Stimulated activated naive CD8-positive, alpha-beta T cell treated with anti-CD3 and anti-CD28 coated beads, Interleukin-15, Interleukin-2, amounts not matched to agents 100 ng/mL and 50 ng/mL, for 24 hours (primary cell): ENCODE data around the gene MT1G.

ENCODE experiments used
- H3K27ac Mint-ChIP-seq: one replicate; pipeline ENCODE4 v1.8.0; 2021; ENCODE audit warnings: mild to moderate bottlenecking, mixed read lengths
- H3K27me3 Mint-ChIP-seq: one replicate; pipeline ENCODE4 v1.8.0; 2021; ENCODE audit warnings: mixed read lengths
- H3K36me3 Mint-ChIP-seq: one replicate; pipeline ENCODE4 v1.8.0; 2021; ENCODE audit warnings: low read depth, mixed read lengths
- H3K4me1 Mint-ChIP-seq: one replicate; pipeline ENCODE4 v1.8.0; 2021; ENCODE audit warnings: low read depth, mixed read lengths
- H3K4me3 Mint-ChIP-seq: one replicate; pipeline ENCODE4 v1.8.0; 2021; ENCODE audit warnings: mild to moderate bottlenecking, mixed read lengths
- H3K9me3 Mint-ChIP-seq: one replicate; pipeline ENCODE4 v1.8.0; 2021; ENCODE audit warnings: mixed read lengths

Gene MT1G

GRCh38 chr16:56639045-56639444, 28.8 kb downstream of the MT1G start:
- H3K9me3 Mint-ChIP-seq = no peaks in the 10 kb centered on the region
- H3K27me3 Mint-ChIP-seq = peaks cover 76% of the 10 kb centered on the region
- H3K36me3 Mint-ChIP-seq = no peaks in the 10 kb centered on the region

GRCh38 chr16:56637814-56638750, 29.8 kb downstream of the MT1G start, which contains the start of gene MT1A:
MT1A (plus strand) TSS chr16:56638666; CDS start chr16:56638739, 73 bp downstream.
- Mint-ChIP-seq H3K36me3 (no peaks in the 10 kb centered on the region), H3K27ac (no peak within 1 kb of the TSS), H3K4me1 (peaks cover 25% of the 10 kb centered on the region), H3K9me3 (no peaks in the 10 kb centered on the region), H3K4me3 (peak within 1 kb of the TSS; percentile 68), H3K27me3 (peaks cover 86% of the 10 kb centered on the region)

More at GRCh38 chr16:56639045-56639444, 28.8 kb downstream of the MT1G start:
- H3K4me1 Mint-ChIP-seq = peaks cover 34% of the 10 kb centered on the region
- H3K27ac Mint-ChIP-seq = no peak overlapping the region
- no peak overlapping the region for H3K4me3 Mint-ChIP-seq

GRCh38 chr16:56636616-56637413, 31.1 kb downstream of the MT1G start:
- no peak overlapping the region for H3K27ac Mint-ChIP-seq
- no peaks in the 10 kb centered on the region for H3K9me3 Mint-ChIP-seq
- H3K36me3 Mint-ChIP-seq = no peaks in the 10 kb centered on the region
- peaks cover 86% of the 10 kb centered on the region for H3K27me3 Mint-ChIP-seq
- no peak overlapping the region for H3K4me3 Mint-ChIP-seq
- peaks cover 23% of the 10 kb centered on the region for H3K4me1 Mint-ChIP-seq

GRCh38 chr16:56635441-56635967, 32.4 kb downstream of the MT1G start:
- Mint-ChIP-seq H3K4me1 (peaks cover 27% of the 10 kb centered on the region), H3K36me3 (no peaks in the 10 kb centered on the region), H3K9me3 (no peaks in the 10 kb centered on the region), H3K27me3 (peaks cover 89% of the 10 kb centered on the region), H3K27ac (no peak overlapping the region), H3K4me3 (peak overlapping the region; percentile 43)

- H3K4me3 Mint-ChIP-seq = peak overlapping the region; percentile 70
- H3K27me3 Mint-ChIP-seq = peaks cover 87% of the 10 kb centered on the region
- no peak overlapping the region for H3K27ac Mint-ChIP-seq
These were observed 33.0 kb downstream of the MT1G start for GRCh38 chr16:56634715-56635440.

GRCh38 chr16:56633535-56633934, 34.3 kb downstream of the MT1G start:
- peaks cover 74% of the 10 kb centered on the region for H3K27me3 Mint-ChIP-seq
- peaks cover 34% of the 10 kb centered on the region for H3K4me1 Mint-ChIP-seq
- no peak overlapping the region for H3K27ac Mint-ChIP-seq
- H3K9me3 Mint-ChIP-seq = no peaks in the 10 kb centered on the region
- no peak overlapping the region for H3K4me3 Mint-ChIP-seq
- no peaks in the 10 kb centered on the region for H3K36me3 Mint-ChIP-seq

More at GRCh38 chr16:56634715-56635440, 33.0 kb downstream of the MT1G start:
- no peaks in the 10 kb centered on the region for H3K36me3 Mint-ChIP-seq
- no peaks in the 10 kb centered on the region for H3K9me3 Mint-ChIP-seq
- H3K4me1 Mint-ChIP-seq = peaks cover 32% of the 10 kb centered on the region

- Mint-ChIP-seq H3K4me1 (peaks cover 31% of the 10 kb centered on the region), H3K9me3 (no peaks in the 10 kb centered on the region), H3K36me3 (no peaks in the 10 kb centered on the region), H3K27me3 (peaks cover 70% of the 10 kb centered on the region), H3K27ac (no peak overlapping the region), H3K4me3 (peak overlapping the region; percentile 20)
These were observed 35.0 kb downstream of the MT1G start for GRCh38 chr16:56632848-56633365.

- no peaks in the 10 kb centered on the region for H3K9me3 Mint-ChIP-seq
- H3K4me3 Mint-ChIP-seq = peak within 1 kb of the TSS; percentile 68
- peaks cover 28% of the 10 kb centered on the region for H3K4me1 Mint-ChIP-seq
- H3K36me3 Mint-ChIP-seq = no peaks in the 10 kb centered on the region
- peaks cover 64% of the 10 kb centered on the region for H3K27me3 Mint-ChIP-seq
- H3K27ac Mint-ChIP-seq = no peak within 1 kb of the TSS
These were observed 35.6 kb downstream of the MT1G start, which contains the start of gene MT1M for GRCh38 chr16:56632156-56632847. MT1M (plus strand) TSS chr16:56632659; CDS start chr16:56632732, 73 bp downstream.

GRCh38 chr16:56631832-56632155, 36.1 kb downstream of the MT1G start:
- H3K9me3 Mint-ChIP-seq = no peaks in the 10 kb centered on the region
- H3K27me3 Mint-ChIP-seq = peaks cover 64% of the 10 kb centered on the region
- no peak overlapping the region for H3K27ac Mint-ChIP-seq
- H3K4me1 Mint-ChIP-seq = peaks cover 28% of the 10 kb centered on the region
- H3K36me3 Mint-ChIP-seq = no peaks in the 10 kb centered on the region
- H3K4me3 Mint-ChIP-seq = peak overlapping the region; percentile 68

GRCh38 chr16:56631197-56631596, 36.7 kb downstream of the MT1G start:
- Mint-ChIP-seq H3K4me3 (no peak overlapping the region), H3K4me1 (peaks cover 33% of the 10 kb centered on the region), H3K27ac (no peak overlapping the region), H3K27me3 (peaks cover 62% of the 10 kb centered on the region), H3K9me3 (no peaks in the 10 kb centered on the region), H3K36me3 (no peaks in the 10 kb centered on the region)

- H3K4me1 Mint-ChIP-seq = peaks cover 36% of the 10 kb centered on the region
- H3K36me3 Mint-ChIP-seq = no peaks in the 10 kb centered on the region
- H3K4me3 Mint-ChIP-seq = no peak overlapping the region
- H3K27ac Mint-ChIP-seq = no peak overlapping the region
- H3K9me3 Mint-ChIP-seq = no peaks in the 10 kb centered on the region
- peaks cover 59% of the 10 kb centered on the region for H3K27me3 Mint-ChIP-seq
These were observed 37.7 kb downstream of the MT1G start for GRCh38 chr16:56630134-56630533.

GRCh38 chr16:56629531-56629930, 38.3 kb downstream of the MT1G start:
- Mint-ChIP-seq H3K36me3 (no peaks in the 10 kb centered on the region), H3K4me3 (no peak overlapping the region)

GRCh38 chr16:56628486-56629350, 39.1 kb downstream of the MT1G start:
- Mint-ChIP-seq H3K36me3 (no peaks in the 10 kb centered on the region), H3K4me3 (no peak overlapping the region), H3K27me3 (peaks cover 53% of the 10 kb centered on the region), H3K9me3 (no peaks in the 10 kb centered on the region), H3K4me1 (peaks cover 39% of the 10 kb centered on the region), H3K27ac (no peak overlapping the region)

More at GRCh38 chr16:56629531-56629930, 38.3 kb downstream of the MT1G start:
- Mint-ChIP-seq H3K27me3 (peaks cover 57% of the 10 kb centered on the region), H3K4me1 (peaks cover 35% of the 10 kb centered on the region), H3K27ac (no peak overlapping the region), H3K9me3 (no peaks in the 10 kb centered on the region)
